Fibroblast of lung (primary cell): ENCODE results near the gene ATP10B. TPM values are rescaled to one million over a fixed set of nuclear protein-coding genes. Genes with fewer than 3 reads are reported as not detected.

Experiments used
- DNase-seq, 2 donors: peaks; one replicate each; pipeline versions ENCODE4 v3.0.0 to v3.0.0-alpha.2; 2010; ENCODE audit warnings: low read depth in 2 of 2
- H2AFZ ChIP-seq: 2 replicates; pipeline ENCODE4 v1.5.1; 2012; ENCODE audit warnings: low read length, control low read depth, inconsistent platforms
- H3K27ac ChIP-seq: 2 replicates; pipeline ENCODE4 v1.5.1; 2011; ENCODE audit warnings: low read length, control low read depth; ENCODE audit not compliant: insufficient read depth
- H3K27me3 ChIP-seq: 2 replicates; pipeline ENCODE4 v1.5.1; 2011; ENCODE audit warnings: mild to moderate bottlenecking, low read length; ENCODE audit not compliant: control insufficient read depth, insufficient read depth
- H3K36me3 ChIP-seq: 2 replicates; pipeline ENCODE4 v1.5.1; 2011; ENCODE audit warnings: low read length; ENCODE audit not compliant: control insufficient read depth, insufficient read depth
- H3K4me1 ChIP-seq: 2 replicates; pipeline ENCODE4 v1.5.1; 2011; ENCODE audit warnings: low read length; ENCODE audit not compliant: control insufficient read depth, insufficient read depth; ENCODE audit errors: extremely low read depth
- H3K4me2 ChIP-seq: 2 replicates; pipeline ENCODE4 v1.5.1; 2011; ENCODE audit warnings: low read length, control low read depth; ENCODE audit not compliant: insufficient read depth; ENCODE audit errors: extremely low read depth
- H3K4me3 ChIP-seq, 4 experiments: fragments of 200-600 bp in 1 of 4; sonication (generic) in 1 of 4; replicated peaks in 1 of 4; 2 replicates each; pipeline ENCODE4 v1.5.1; 2011 to 2016; ENCODE audit warnings: low read length in 4 of 4, low read depth in 3 of 4, mild to moderate bottlenecking in 3 of 4, control low read depth in 2 of 4, inconsistent platforms in 1 of 4, mixed read lengths in 1 of 4; ENCODE audit not compliant: insufficient read depth in 1 of 4; ENCODE audit errors: control extremely low read depth in 1 of 4
- H3K79me2 ChIP-seq: 2 replicates; pipeline ENCODE4 v1.5.1; 2012; ENCODE audit warnings: mild to moderate bottlenecking, low read length, inconsistent platforms; ENCODE audit not compliant: control insufficient read depth, insufficient read depth
- H3K9ac ChIP-seq: 2 replicates; pipeline ENCODE4 v1.5.1; 2011; ENCODE audit warnings: mild to moderate bottlenecking, low read length, control low read depth; ENCODE audit not compliant: insufficient read depth
- H3K9me3 ChIP-seq: 2 replicates; pipeline ENCODE4 v1.5.1; 2012; ENCODE audit warnings: low read depth, low read length; ENCODE audit not compliant: control insufficient read depth, insufficient read depth
- H4K20me1 ChIP-seq: 2 replicates; pipeline ENCODE4 v1.5.1; 2011; ENCODE audit warnings: low read length; ENCODE audit not compliant: control insufficient read depth, insufficient read depth; ENCODE audit errors: extremely low read depth
- CTCF ChIP-seq, 2 donors: IDR thresholded peaks in 1 of 2; conservative IDR thresholded peaks in 1 of 2; 1 replicate in 1 of 2; 2 replicates in 1 of 2; pipeline ENCODE4 v1.5.1; 2011 to 2012; ENCODE audit warnings: low read length in 2 of 2, control low read depth in 1 of 2, inconsistent platforms in 1 of 2, low read depth in 1 of 2, mild to moderate bottlenecking in 1 of 2
- EZH2 ChIP-seq: IDR thresholded peaks from 2 replicates; pipeline ENCODE4 v1.5.1; 2012; ENCODE audit warnings: low read length, control low read depth, mild to moderate bottlenecking; ENCODE audit errors: missing control alignments
- polyA plus RNA-seq, 2 donors: library from polyadenylated mRNA; depleted of rRNA in 1 of 2; stranded (reverse) in 1 of 2; unstranded in 1 of 2; fragments of >200 nt; gene quantifications; 2 replicates each; pipeline ENCODE4 v1.2.1, GENCODE V29; 2011 to 2012; ENCODE audit warnings: missing spikeins in 1 of 2
- total RNA-seq: library from RNA; depleted of rRNA; stranded (reverse); fragments of >200 nt; gene quantifications from 2 replicates; pipeline ENCODE4 v1.2.1, GENCODE V29; 2014

ATP10B gene
- total and polyA plus RNA-seq, 2 donors (not counting 1 experiment from before 2014, with no cell fraction given), result not detected

- no peaks in the 10 kb centered on the region for H3K9me3 ChIP-seq
- H2AFZ ChIP-seq, result no peak overlapping the region
- H3K9ac ChIP-seq, result no peak overlapping the region
- TF ChIP-seq EZH2, result no peak
- TF ChIP-seq CTCF (conservative IDR thresholded peaks at IDR 0.05 in 1 of 2, IDR thresholded peaks at IDR 0.05 in 1 of 2; ENCODE audit: low read depth in 1 of 2, low read length in 2 of 2), result no peak
- no peaks in the 10 kb centered on the region for H3K4me1 ChIP-seq
- H3K27ac ChIP-seq, result no peak overlapping the region
- H3K4me2 ChIP-seq, result no peak overlapping the region
- no peak overlapping the region for H3K4me3 ChIP-seq
- no peaks in the 10 kb centered on the region for H3K27me3 ChIP-seq
- no peaks in the 10 kb centered on the region for H3K79me2 ChIP-seq
- no peaks in the 10 kb centered on the region for H4K20me1 ChIP-seq
- DNase-seq, result no peak
- H3K36me3 ChIP-seq, result no peaks in the 10 kb centered on the region
Observed at GRCh38 chr5:160627921-160628618, 223.9 kb downstream of the ATP10B start.

- Histone ChIP-seq H3K4me1 (no peaks in the 10 kb centered on the region), H3K79me2 (no peaks in the 10 kb centered on the region), H2AFZ (no peak overlapping the region), H3K36me3 (no peaks in the 10 kb centered on the region), H3K9me3 (no peaks in the 10 kb centered on the region), H3K9ac (no peak overlapping the region), H3K27me3 (no peaks in the 10 kb centered on the region), H3K4me2 (no peak overlapping the region), H3K27ac (no peak overlapping the region), H4K20me1 (no peaks in the 10 kb centered on the region), H3K4me3 (no peak overlapping the region)
- TF ChIP-seq EZH2, result no peak
- TF ChIP-seq CTCF (conservative IDR thresholded peaks at IDR 0.05 in 1 of 2, IDR thresholded peaks at IDR 0.05 in 1 of 2; ENCODE audit: low read depth in 1 of 2, low read length in 2 of 2), result no peak
- no peak for DNase-seq
Observed at GRCh38 chr5:160626322-160626721, 225.7 kb downstream of the ATP10B start.

GRCh38 chr5:160621526-160621925 lies 230.5 kb downstream of the ATP10B start:
- DNase-seq, result no peak
- Histone ChIP-seq H3K27me3 (no peaks in the 10 kb centered on the region), H3K79me2 (no peaks in the 10 kb centered on the region), H3K4me2 (no peak overlapping the region), H3K9me3 (no peaks in the 10 kb centered on the region), H3K27ac (no peak overlapping the region), H3K4me3 (no peak overlapping the region), H3K36me3 (no peaks in the 10 kb centered on the region), H3K9ac (no peak overlapping the region), H4K20me1 (no peaks in the 10 kb centered on the region), H2AFZ (no peak overlapping the region), H3K4me1 (no peaks in the 10 kb centered on the region)
- no peak for TF ChIP-seq CTCF (conservative IDR thresholded peaks at IDR 0.05 in 1 of 2, IDR thresholded peaks at IDR 0.05 in 1 of 2; ENCODE audit: low read depth in 1 of 2, low read length in 2 of 2)
- TF ChIP-seq EZH2, result no peak
